Measurements from ENCODE around the gene PNP. TPM values are rescaled to one million over a fixed set of nuclear protein-coding genes. Genes with fewer than 3 reads are reported as not detected.

Gene PNP
- total RNA-seq, 1 donor from 2014 or later: 56.8 TPM

- H3K36me3 ChIP-seq (ENCODE audit: insufficient read depth, low read length): peaks cover 19% of the 10 kb centered on the region
- DNase-seq (ENCODE audit: low read depth) (no peak), FAIRE-seq (no peak)
- peaks cover 17% of the 10 kb centered on the region for H3K4me1 ChIP-seq (ENCODE audit: insufficient read depth, low read length)
- Mint-ChIP-seq H3K27me3 (ENCODE audit: low read depth, unreplicated experiment) (no peaks in the 10 kb centered on the region), H3K9me3 (ENCODE audit: unreplicated experiment) (peaks cover 1% of the 10 kb centered on the region), H3K27ac (ENCODE audit: unreplicated experiment) (no peak overlapping the region), H3K4me3 (ENCODE audit: unreplicated experiment) (no peak overlapping the region), H3K4me1 (ENCODE audit: low read depth, unreplicated experiment) (peaks cover 19% of the 10 kb centered on the region), H3K36me3 (ENCODE audit: low read depth, unreplicated experiment) (peaks cover 4% of the 10 kb centered on the region)
- H3K27ac ChIP-seq (ENCODE audit: low read depth, low read length): no peak overlapping the region
- H3K9ac ChIP-seq (ENCODE audit: low read length): no peak overlapping the region
- H3K79me2 ChIP-seq (ENCODE audit: insufficient read depth, low read length): peaks cover 66% of the 10 kb centered on the region
- H3K27me3 ChIP-seq (ENCODE audit: insufficient read depth, low read length): no peaks in the 10 kb centered on the region
- H2AFZ ChIP-seq (ENCODE audit: low read depth, low read length): no peak overlapping the region
- no peak overlapping the region for H3K4me2 ChIP-seq (ENCODE audit: low read length)
- no peak for TF ChIP-seq EZH2 (IDR thresholded peaks at IDR 0.05; ENCODE audit: insufficient read depth, low read length)
- no peak for TF ChIP-seq CTCF (IDR thresholded peaks at IDR 0.05; ENCODE audit: insufficient read depth, low read depth, low read length)
- H4K20me1 ChIP-seq (ENCODE audit: insufficient read depth, low read length): peaks cover 31% of the 10 kb centered on the region
- H3K9me3 ChIP-seq (ENCODE audit: insufficient read depth, low read depth, low read length): no peaks in the 10 kb centered on the region
- no peak overlapping the region for H3K4me3 ChIP-seq (ENCODE audit: insufficient read depth, low read depth, low read length)
Observed at GRCh38 chr14:20458031-20458789, 11.0 kb upstream of the PNP start.

- Mint-ChIP-seq H3K36me3 (ENCODE audit: low read depth, unreplicated experiment) (peaks cover 4% of the 10 kb centered on the region), H3K27ac (ENCODE audit: unreplicated experiment) (peak overlapping the region; percentile 69), H3K4me3 (ENCODE audit: unreplicated experiment) (peak overlapping the region; percentile 94), H3K4me1 (ENCODE audit: low read depth, unreplicated experiment) (peaks cover 19% of the 10 kb centered on the region), H3K27me3 (ENCODE audit: low read depth, unreplicated experiment) (no peaks in the 10 kb centered on the region), H3K9me3 (ENCODE audit: unreplicated experiment) (peaks cover 1% of the 10 kb centered on the region)
- peaks cover 19% of the 10 kb centered on the region for H3K36me3 ChIP-seq (ENCODE audit: insufficient read depth, low read length)
- H3K4me1 ChIP-seq (ENCODE audit: insufficient read depth, low read length): peaks cover 14% of the 10 kb centered on the region
- no peaks in the 10 kb centered on the region for H3K27me3 ChIP-seq (ENCODE audit: insufficient read depth, low read length)
- peak overlapping the region; percentile 79 for H3K4me3 ChIP-seq (ENCODE audit: insufficient read depth, low read depth, low read length)
- peak overlapping the region; percentile 95 for H3K4me2 ChIP-seq (ENCODE audit: low read length)
- no peaks in the 10 kb centered on the region for H3K9me3 ChIP-seq (ENCODE audit: insufficient read depth, low read depth, low read length)
- peak overlapping the region; percentile 65 for H2AFZ ChIP-seq (ENCODE audit: low read depth, low read length)
- H3K27ac ChIP-seq (ENCODE audit: low read depth, low read length): peak overlapping the region; percentile 77
- TF ChIP-seq CTCF (IDR thresholded peaks at IDR 0.05; ENCODE audit: insufficient read depth, low read depth, low read length) (no peak), EZH2 (IDR thresholded peaks at IDR 0.05; ENCODE audit: insufficient read depth, low read length) (no peak)
- H4K20me1 ChIP-seq (ENCODE audit: insufficient read depth, low read length): peaks cover 31% of the 10 kb centered on the region
- peaks cover 48% of the 10 kb centered on the region for H3K79me2 ChIP-seq (ENCODE audit: insufficient read depth, low read length)
- FAIRE-seq (no peak), DNase-seq (ENCODE audit: low read depth) (no peak)
- H3K9ac ChIP-seq (ENCODE audit: low read length): peak overlapping the region; percentile 90
Observed at GRCh38 chr14:20460458-20461224, 8.6 kb upstream of the PNP start.
